Epithelial cell of proximal tubule (primary cell): ENCODE results near the gene LDLRAD4. TPM values are rescaled to one million over a fixed set of nuclear protein-coding genes. Genes with fewer than 3 reads are reported as not detected.

Experiments
- DNase-seq: peaks from one replicate; pipeline ENCODE4 v3.0.0-alpha.2; 2011; ENCODE audit warnings: low read depth
- H3K4me3 ChIP-seq: 2 replicates; pipeline ENCODE4 v1.5.1; 2011; ENCODE audit warnings: low read depth, mild to moderate bottlenecking, low read length
- CTCF ChIP-seq: conservative IDR thresholded peaks from 2 replicates; pipeline ENCODE4 v1.5.1; 2012; ENCODE audit warnings: low read depth, mild to moderate bottlenecking, low read length
- total RNA-seq: library from RNA; depleted of rRNA; stranded (reverse); fragments of >200 nt; gene quantifications from 2 replicates; pipeline ENCODE4 v1.2.3, GENCODE V29; 2015

LDLRAD4 gene
- total RNA-seq, 1 donor from 2014 or later = under 0.01 TPM

GRCh38 chr18:13592246-13592645, 373.7 kb downstream of the LDLRAD4 start:
- DNase-seq = no peak
- H3K4me3 ChIP-seq = no peak overlapping the region
- no peak for TF ChIP-seq CTCF

- no peak for DNase-seq
- no peak for TF ChIP-seq CTCF
- H3K4me3 ChIP-seq = no peak overlapping the region
Measured at GRCh38 chr18:13594551-13594950, 376.0 kb downstream of the LDLRAD4 start.

- no peak overlapping the region for H3K4me3 ChIP-seq
- DNase-seq = no peak
- TF ChIP-seq CTCF = no peak
Measured at GRCh38 chr18:13597068-13597467, 378.5 kb downstream of the LDLRAD4 start.

DNA sequence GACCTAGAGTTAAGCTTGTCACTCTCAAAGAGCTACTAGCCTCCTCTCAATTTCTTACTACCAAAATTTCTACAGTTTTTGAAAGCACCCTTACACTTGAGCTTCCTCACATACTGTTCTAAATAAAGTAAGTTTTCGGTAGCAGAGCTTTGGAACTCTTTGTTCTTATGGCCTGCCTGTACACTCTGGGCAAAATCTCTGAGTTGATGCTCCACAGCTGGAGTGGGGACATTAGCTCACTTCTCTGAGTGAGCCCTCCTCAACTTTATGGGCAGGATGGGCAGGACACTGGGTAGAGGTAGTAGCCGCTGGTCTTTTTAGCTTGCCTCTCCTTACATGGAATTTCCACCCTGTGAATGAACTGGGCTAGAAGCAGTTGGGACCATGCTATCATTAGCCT, 380.0 kb downstream of the LDLRAD4 start:
- no peak for TF ChIP-seq CTCF
- DNase-seq = no peak
- H3K4me3 ChIP-seq = no peak overlapping the region

DNA sequence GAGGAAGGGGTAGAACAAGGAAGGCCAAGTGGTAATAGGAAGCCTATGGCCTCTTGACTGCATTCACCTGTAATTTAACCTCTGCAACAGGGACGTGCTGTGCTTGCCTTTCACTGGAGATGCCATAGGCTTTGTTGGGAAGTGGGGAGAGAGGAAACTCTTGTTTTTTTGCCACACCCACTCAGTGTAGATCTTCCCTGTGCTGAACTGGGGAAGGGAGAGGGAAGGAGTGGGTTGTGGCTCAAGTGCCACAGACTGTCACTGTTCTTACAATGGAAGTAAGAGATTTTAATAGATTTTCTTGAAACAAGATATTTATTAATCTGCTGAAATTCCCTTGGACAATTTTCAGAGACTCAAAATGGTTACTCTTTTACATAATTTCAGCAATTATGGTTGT, 380.5 kb downstream of the LDLRAD4 start:
- H3K4me3 ChIP-seq = no peak overlapping the region
- TF ChIP-seq CTCF = no peak
- DNase-seq = no peak

DNA sequence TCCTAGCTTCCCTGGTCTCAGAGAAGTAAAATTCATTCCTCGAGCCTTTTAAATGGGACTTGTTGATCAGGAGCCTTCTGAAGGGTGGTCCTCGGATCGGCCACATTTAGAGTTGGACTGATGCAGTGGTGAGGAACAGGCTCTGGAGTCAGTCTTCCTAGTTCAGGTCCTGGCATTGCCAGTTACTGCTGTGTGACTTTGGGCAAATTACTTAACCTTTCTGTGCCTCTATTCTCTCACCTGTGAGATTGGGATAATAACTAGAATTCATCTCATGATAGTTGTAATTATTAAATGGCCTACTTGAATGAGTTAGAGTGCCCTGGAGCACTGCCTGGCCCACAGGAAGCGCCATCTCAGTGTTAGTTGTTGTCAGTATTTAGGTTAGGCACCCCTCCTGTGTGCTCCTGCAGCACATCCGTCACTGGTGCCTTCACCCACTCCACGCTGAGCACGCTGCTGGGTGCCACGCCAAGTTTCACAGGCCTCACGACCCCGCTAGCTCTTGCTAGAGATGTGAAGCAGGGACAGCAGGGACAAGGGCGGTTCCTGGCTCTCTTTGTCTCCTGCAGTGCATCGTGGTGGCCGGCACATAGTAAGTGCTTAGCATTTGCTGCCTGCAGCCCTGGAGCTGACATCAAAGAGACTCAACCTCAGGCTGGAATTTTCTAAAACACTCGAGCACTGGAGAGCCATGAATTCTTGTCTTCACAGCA, 384.9 kb downstream of the LDLRAD4 start:
- TF ChIP-seq CTCF = no peak
- DNase-seq = no peak
- H3K4me3 ChIP-seq = no peak overlapping the region

GRCh38 chr18:13604786-13605185, 386.2 kb downstream of the LDLRAD4 start:
- no peak for TF ChIP-seq CTCF
- DNase-seq = no peak
- H3K4me3 ChIP-seq = no peak overlapping the region
